ENCODE results near the gene CTR9. TPM values are rescaled to one million over a fixed set of nuclear protein-coding genes. Genes with fewer than 3 reads are reported as not detected.

Gene CTR9
- total RNA-seq, 1 donor from 2014 or later, result 43.7 TPM

DNA sequence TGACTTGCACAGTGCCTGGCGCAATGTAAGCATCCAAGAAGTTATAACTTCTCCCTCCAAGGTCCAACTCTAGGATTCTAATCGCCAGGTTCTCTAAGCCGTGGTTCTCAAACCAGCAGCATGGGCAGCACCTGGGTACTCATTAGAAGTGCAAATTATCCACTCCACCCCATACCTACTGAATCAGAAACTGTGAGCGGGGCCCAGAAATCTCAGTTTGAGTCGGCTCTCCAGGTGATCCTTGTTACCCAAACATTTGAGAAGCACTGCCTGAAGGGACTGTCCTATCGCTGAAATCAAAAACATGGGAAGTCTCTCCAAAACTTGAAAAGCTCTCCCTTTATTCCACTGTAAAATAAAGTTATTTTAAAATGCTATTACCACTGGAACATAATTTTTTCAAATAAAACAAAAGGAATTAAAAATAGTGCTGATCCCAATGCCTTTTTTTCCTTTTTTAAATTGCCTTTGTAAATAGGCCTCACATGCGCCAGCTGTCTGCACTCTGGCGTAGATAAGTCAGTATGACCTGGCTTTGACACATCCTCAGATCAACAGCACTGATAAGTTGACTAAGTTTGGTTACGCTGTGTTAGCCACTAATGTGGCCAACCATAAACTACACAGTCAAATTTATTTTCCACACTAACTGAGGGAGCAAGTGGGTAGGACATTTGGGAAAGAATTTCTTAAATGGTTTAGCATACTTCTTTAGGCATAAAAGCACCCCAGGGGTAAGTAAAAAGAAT lies 8.4 kb upstream of the CTR9 start:
- intact Hi-C loops (cut with micrococcal nuclease), result loop anchor here (10.0 kb wide), 2 partner anchors 438 to 988 kb away; partner anchors contain the start of gene ADM

DNA sequence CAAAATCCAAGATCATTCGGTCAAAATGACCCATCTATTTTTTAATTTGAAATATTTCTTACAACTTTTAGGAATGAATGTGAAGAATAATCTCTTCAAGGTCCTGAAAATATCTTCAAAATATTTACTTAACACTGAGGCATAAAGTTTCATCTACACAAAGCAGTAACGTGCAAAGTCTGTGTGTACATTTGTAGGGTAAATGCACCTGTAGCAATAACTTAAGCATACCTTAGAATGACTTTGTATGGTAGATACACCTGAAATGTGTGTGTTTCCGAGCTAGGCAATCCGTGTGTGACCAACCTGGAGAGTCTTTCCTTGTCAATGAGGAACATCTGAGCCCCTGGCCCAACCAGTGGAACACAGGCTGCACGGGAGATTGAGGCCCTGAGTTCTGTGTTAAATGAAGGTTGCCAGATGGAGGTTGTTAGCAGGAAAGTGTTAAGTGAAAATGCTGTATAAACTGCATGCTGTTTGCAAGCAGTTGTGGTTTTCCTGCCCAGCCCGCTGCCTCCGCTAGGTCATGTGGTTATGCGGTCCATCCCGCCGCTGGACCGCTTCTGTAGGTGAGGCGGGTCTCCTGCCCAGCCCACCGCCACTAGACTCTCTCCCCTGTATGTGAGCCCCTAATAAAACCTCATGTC lies 7.6 kb upstream of the CTR9 start:
- intact Hi-C loops (cut with micrococcal nuclease), result loop anchor here (10.0 kb wide), 2 partner anchors 439 to 989 kb away; partner anchors contain the start of gene ADM

DNA sequence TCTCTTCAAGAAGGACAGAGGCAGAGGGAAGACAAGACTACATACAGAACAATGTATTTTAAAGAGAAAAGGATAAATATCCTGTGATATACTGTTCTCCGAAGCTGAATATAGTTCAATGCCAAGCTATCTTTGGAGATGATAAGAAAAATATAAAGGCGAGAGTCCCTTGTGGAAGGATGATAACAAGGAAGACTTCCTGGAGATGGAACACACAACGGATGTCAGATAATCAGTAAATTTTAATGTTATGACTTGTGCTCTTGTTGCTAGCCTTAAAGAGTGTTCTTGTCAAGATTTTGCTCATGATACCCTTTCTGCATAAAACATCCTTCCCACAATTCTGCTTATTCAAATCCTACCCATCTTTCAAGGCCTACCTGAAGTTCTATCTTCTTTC lies 6.8 kb upstream of the CTR9 start:
- intact Hi-C loops (cut with micrococcal nuclease), result loop anchor here (10.0 kb wide), 2 partner anchors 439 to 989 kb away; partner anchors contain the start of gene ADM

DNA sequence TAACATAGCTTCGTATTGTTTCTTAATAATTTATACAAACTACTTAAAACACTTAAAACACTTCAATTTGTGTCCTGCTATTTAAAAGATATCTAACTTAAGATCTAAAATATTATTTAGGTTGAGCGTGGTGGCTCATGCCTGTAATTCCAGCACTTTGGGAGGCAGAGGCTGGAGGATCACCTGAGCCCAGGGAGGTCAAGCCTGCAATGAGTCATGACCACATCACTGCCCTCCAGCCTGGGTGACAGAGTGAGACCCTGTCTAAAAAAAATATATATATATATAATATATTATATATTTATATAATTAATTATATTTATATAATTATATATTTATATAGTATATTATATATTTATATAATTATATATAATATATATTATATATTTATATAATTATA lies 4.2 kb upstream of the CTR9 start:
- intact Hi-C loops (cut with micrococcal nuclease), result loop anchor here (10.0 kb wide), 2 partner anchors 442 to 992 kb away; partner anchors contain the start of gene ADM

DNA sequence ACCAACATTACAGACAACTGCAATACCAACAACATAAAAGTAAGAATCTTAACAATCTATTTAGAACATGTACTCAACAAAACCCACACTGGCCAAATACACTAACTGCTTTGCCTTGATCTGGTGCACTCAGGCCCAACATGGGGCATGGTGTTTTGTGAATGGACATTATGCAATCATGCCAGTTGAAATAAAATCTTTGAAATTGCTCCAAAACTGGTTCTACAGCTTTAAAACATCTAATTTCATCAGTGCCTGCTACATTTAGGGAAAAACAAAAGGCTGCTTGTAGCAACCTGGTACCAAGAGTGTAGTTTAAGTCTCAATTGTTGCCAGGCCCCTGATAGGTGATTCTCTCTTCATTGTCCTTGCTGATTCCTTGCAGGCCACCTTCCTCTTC lies 3.3 kb upstream of the CTR9 start:
- intact Hi-C loops (cut with micrococcal nuclease), result loop anchor here (10.0 kb wide), 2 partner anchors 443 to 993 kb away; partner anchors contain the start of gene ADM

DNA sequence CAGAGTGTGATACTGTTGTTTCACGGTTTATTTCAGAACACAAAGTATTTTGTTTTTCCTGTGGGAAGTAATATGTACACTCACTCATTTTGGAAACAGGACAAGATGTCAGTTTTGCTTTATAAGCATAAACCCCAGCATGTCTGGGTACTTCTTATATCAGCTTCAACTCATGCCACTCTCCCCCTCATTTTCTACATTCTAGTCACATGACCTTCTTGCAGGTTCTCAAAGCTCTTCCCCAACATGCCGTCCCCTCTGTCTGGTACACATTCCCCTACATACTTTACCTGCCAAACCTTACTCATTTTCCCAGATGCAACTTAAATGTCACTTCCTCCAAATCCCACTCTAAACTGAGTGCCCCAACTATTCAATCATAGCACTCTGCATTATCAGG lies 1.6 kb upstream of the CTR9 start:
- intact Hi-C loops (cut with micrococcal nuclease), result loop anchor here (10.0 kb wide), 2 partner anchors 445 to 995 kb away; partner anchors contain the start of gene ADM

DNA sequence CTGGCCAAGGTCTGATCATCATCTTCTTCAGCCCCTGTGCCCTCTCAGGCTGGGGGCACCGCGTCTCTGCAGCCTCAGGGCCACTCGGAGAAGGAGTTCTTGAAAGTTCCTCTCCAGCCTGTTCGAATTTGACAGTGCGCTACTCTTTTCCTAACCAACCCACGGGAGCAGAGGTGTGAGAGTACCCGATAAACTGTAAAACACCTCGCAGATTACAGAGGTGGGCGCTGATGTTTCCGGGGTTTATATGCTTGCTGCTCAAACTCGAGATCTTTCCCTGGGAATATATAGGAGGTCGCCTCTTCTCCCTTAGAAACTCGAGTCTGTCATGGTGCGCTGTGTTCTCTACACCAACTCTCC lies 515 bp downstream of the CTR9 start:
- intact Hi-C loops (cut with micrococcal nuclease), result loop anchor here (1.0 to 5.0 kb wide), 5 partner anchors 57 to 1091 kb away; partner anchors contain the start of genes AMPD3, EIF4G2, RNF141 and USP47

DNA sequence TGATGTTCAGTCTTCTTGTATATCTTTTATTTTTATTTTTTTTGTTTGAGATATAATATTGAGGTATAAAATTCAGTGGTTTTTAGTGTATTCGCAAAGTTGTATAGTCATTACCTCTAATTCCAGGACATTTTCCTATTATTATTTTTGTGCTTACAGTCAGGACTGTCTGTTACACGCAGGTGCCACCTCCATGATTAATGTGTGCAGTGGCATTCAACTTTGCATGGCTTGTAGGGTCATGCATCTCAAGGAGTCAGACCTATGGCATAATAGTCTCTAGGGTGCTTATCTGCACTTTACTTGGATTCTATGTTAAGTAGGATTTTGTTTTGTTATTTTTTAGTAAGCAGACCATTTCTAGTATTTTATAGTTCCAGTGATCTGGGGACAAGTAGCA lies 1.0 kb downstream of the CTR9 start:
- intact Hi-C loops (cut with micrococcal nuclease), result loop anchor here (5.0 kb wide), 1 partner anchor 1090 kb away; the partner anchor contains the start of gene USP47

DNA sequence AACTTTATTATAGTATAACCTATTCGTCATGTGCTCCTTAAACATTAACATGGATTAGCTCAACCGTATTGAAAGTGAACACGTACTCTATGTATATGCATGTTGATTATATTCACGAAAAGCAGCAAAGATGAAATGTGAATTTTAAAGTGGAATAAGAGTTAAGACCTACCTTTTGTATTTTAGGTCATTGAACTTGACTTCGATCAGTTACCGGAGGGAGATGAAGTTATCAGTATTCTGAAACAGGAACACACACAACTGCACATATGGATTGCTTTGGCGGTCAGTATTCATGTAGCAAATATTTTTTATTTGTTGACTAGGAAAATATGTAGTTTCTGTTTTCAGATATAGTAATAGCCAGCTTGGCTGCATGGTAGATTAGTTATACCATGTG lies 1.4 kb downstream of the CTR9 start:
- intact Hi-C loops (cut with micrococcal nuclease), result loop anchor here (5.0 kb wide), 1 partner anchor 1090 kb away; the partner anchor contains the start of gene USP47

DNA sequence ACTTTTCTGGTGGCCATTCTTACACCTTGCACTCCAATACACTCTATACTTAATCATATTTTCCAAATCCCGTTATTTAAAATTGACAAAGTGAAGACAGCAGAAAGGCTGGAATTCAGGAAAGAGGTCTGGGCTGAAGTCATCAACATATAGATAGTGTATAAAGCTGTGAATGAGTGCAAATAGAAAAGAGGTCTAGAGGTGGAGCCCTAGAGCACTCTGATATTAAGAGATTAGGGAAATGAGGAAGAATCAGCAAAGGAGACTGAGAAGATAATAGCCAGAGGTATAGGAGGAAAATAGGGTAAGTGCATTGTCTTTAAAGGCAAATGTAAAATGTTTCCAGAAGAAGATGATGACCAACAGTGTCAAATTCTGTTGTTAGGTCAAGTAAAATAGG lies 7.9 kb downstream of the CTR9 start:
- intact Hi-C loops (cut with micrococcal nuclease), result no loop called here

DNA sequence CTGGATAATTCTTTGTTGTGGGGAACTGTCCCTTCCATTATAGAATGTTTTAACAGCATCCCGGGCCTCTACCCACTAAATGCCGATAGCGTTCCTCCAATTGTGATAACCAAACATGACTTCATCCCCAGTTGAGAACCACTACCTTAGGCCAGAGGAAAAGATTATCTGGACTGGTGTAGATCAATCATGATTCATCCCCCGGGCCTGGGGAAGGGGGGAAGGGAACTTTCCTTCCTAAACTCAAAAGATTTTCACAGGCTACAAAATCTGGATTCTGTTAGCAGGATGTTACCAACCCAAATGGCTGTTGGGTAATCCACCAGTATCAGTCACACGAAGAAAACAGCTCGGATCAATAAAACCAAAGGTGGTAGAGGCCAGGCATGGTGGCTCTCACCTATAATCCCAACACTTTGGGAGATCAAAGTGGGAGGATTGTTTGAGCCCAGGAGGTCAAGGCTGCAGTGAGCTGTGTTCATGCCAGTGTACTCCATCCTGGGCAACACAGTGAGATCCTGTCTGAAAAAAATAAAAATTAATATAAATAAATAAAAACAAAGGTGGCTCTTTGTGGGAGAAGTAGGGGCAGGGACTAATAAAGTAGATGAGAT lies 10.1 kb downstream of the CTR9 start:
- intact Hi-C loops (cut with micrococcal nuclease), result no loop called here

DNA sequence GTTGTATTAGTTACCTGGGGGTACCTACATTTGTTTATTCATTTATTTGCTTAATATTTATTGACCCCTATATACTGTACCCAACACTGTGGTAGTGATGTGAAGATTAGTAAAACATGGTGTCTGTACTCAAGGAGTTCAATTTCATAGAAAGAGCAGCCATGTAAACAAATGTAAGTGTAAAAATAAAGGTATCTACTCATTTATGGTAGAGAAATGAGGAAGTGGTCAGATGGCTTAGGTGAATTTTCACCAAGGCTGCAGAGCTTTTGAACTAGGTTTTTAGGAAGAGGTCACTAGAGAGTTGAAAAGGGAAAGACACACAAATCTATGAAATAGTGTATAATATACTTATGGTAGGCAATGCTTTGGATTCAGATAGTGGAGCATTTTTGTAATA lies 11.1 kb downstream of the CTR9 start:
- intact Hi-C loops (cut with micrococcal nuclease), result no loop called here

DNA sequence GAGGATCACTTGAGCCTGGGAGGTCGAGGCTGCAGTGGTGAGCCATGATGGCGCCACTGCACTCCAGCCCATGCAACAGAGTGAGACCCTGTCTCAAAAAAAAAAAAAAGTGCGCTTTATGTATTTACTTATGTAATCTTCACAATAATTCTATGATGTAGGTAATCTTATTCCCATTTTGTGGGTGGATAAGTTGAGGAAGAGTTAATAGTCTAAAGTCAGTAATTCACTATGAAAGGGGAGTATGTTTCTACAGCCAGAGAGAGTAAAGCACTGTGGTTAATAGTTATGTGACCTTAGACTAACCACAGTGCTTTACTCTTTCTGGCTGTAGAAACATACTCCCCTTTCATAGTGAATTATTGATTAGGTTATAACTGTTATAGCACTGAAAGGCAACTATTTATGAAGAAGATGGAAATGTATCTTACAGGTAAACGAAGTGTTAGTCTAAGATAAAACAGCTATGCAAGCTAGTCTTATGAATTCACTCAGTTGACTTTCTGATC lies 11.9 kb downstream of the CTR9 start:
- intact Hi-C loops (cut with micrococcal nuclease), result no loop called here

DNA sequence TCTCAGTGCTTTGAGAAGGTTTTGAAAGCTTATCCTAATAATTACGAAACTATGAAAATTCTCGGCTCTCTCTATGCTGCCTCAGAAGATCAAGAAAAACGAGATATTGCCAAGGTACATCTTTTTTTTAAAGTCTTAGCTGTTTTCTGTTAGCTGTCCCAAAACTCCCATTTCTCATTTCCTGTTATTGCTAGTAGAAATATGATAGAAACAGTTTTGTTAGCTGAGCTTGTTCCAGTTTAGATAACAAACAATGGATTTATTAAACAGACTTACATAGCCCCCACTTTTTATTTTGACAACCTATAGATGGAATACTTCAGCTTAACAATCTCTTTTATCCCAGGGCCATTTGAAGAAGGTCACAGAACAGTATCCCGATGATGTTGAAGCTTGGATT lies 12.7 kb downstream of the CTR9 start:
- intact Hi-C loops (cut with micrococcal nuclease), result no loop called here

DNA sequence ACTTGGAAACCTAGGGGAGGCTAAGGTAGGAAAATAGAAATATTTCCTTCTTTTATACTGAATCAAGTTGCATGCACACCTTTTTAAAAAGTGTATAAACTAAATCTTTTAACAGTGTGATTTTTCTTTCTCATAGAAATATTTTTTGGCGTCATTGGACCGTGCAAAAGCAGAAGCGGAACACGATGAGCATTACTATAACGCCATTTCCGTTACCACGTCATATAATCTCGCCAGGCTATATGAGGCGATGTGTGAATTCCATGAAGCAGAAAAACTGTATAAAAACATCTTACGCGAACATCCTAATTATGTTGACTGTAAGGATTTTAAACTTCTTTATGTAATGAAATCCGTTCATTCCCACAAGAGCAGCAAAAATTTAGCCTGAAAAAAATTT lies 13.4 kb downstream of the CTR9 start:
- intact Hi-C loops (cut with micrococcal nuclease), result no loop called here

DNA sequence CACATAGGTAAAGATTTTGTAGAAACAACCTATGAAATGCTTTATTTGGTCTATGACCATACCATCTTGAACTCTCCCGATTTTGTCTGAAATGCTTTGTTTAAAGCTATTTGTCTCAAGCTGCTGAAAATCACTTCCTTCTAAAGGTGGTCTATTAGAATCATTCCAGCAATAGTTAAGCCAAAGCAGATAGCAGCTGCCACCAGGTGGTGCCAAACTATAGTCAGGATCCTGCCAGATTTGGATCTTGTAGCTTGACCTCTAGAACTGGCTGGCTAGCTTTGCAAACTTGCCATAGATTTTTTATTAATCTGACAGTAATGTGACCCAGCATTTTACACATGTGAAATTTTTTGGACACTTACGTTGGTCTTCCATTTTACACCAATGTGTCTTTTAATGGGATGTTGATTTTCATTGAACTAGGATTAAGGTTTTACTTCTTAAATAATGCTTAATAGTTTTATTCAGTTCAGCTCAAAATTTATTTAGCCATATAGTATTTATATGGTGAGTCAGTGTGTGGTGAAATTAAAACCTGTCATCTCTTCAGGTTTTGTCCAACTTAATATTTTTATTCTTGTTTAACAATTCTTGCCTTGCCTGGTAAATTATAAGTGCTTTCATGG lies 19.7 kb downstream of the CTR9 start:
- intact Hi-C loops (cut with micrococcal nuclease), result no loop called here

DNA sequence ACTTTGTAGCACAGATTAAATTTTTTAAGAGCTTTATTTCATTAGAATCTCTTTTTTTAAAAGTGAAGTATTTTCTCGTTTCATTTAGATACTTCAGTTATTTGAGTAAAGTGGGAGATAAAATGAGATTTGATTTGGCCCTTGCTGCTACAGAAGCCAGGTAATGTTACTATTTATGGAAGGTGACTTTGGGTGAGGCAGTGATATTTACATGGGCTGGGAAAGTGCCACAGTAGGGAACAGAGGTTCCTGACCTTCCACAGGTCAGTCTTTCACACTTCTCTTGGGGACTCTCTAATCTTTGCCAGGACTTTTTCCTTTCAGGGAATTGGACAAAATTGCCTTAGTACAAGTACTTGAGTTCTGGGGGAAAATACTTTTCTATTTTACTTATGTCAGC lies 20.4 kb downstream of the CTR9 start:
- intact Hi-C loops (cut with micrococcal nuclease), result no loop called here

DNA sequence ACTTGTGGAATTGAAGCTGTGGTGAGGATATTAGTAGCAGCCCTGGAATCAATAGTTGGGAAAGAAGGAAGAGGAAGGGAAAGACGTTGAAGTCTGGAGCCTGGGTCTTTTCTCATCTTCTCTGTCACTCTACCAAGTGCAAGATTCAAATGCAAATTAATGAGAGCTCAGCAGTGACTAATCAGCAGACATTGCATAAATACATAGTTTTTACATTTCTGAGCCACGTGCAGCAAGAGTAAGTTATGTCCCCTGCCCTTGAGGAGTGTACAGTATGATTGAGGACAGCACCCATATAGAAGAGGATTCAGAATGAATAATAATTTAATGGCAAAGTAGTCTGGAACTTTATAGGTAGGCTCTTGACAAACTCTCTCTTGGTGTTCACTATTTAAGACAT lies 23.8 kb downstream of the CTR9 start:
- intact Hi-C loops (cut with micrococcal nuclease), result no loop called here

DNA sequence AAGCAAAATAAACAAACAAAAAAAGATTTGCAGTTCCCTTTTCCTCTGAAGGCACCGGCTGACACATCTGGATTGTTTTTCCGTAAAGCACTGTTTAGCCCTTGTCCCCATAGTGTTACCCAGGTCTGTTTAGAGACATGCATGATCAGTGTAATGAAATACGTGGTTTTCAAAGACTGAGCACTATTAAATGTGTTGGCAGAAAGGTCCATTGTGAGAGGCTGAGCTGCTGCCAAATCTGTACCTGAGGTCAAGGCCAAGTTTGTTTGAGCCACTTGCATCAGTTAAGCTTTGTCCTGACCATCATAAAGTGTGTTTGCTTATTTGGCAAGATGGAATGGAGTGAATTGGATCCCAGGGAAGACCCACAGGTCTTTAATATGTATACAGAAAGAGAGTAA lies 26.3 kb downstream of the CTR9 start:
- intact Hi-C loops (cut with micrococcal nuclease), result no loop called here

DNA sequence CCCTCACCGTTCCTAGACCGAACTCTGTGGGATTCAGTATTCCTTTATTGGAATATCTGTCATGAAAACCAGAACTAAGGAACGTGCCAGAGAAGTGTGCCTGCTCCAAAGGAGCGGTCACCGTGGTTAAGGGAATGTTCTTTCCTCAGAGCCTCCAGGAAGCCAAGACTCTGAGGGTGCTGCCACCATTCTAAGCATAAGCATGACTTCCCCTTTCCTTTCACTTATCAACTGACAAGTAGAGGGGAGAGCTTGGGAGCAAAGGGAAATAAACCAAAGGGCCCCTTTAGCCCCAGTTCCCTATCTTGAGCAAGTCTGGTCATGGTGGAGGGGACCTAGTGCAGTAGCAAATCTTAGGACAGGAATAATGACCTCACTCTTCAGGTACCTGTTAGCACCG lies 26.8 kb downstream of the CTR9 start:
- intact Hi-C loops (cut with micrococcal nuclease), result no loop called here

DNA sequence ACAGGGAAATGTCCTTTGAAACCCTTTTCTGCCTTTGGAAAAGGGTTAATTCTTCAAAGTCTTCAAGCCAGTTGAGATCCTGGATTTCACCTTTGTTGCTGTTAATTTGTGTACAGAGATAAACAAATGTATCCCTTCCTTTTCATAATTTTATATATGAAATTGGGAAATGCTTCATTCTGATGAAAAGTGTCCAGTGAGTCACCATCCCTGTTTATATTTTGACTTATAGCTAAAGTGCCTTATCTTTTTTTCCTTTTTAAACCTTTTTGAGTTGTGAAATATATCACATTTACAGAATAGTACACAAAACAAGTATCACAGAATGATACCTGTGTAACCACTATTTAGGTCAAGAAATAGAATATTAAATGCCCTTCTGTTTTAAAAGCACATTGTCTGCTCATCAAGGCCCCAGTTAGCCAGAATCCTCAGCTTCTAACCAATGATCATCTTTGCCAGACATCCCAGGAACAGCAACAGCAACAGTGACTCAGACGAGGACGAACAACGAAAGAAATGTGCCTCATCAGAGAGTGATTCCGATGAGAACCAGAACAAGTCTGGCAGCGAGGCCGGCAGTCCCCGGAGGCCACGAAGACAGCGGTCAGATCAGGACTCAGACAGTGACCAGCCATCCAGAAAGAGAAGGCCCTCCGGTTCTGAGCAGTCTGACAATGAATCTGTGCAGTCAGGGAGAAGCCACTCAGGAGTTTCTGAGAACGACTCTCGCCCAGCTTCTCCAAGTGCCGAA lies 27.3 kb downstream of the CTR9 start:
- intact Hi-C loops (cut with micrococcal nuclease), result no loop called here

Measured in T-helper 2 cell treated with Interferon-gamma antibody and Interleukin-4, amounts not matched to agents 100 ng/mL and 5 ng/mL, for 36 hours (primary cell).